LNCAP (cell line): ENCODE measurements around the gene MIDN.

ENCODE experiments used
- TF ChIP-seq, protein P1 (sequence below): fragments of 450-650 bp; IDR thresholded peaks from 2 replicates; pipeline ENCODE4 v1.5.1; 2017; ENCODE audit warnings: mild to moderate bottlenecking

The MIDN gene

DNA sequence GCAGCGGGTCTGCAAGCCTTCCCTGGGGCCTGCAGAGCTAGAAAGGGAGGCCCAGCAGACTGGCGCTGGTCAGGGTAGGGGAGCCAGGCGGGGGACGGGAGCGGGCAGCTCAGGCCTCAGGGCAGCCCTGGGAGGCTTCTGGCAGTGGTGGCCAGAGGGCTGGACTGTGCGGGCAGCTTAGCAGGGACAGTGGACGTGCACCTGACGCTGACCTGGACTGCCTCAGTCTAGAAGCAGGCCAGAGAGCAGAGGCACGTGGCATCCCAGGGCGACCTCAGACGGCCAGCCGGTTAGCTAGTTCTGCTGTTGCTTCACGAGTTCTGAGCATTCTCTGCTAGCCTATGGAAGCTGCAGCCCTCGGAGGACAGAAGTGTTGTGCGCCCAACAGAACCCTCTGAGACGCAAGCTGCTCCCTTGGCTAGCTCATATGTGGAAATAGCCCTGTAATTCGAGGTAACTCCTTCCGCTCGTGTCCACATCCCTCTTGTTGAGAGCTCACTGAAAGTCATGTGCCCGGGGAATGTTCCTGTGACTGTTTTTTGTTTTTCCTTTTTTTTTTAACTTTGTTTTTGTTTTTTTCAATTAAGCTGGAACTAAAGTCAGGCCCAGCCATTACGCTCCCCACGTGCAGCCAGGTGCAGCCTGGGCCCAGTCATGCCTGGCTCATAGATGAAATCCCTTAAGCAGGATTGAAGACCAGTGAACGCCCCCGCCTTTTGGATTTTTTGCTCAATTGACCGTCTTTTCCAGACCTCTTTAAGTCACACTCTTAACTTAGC, 25.1 kb downstream of the MIDN start:
- TF ChIP-seq, protein P1, sequence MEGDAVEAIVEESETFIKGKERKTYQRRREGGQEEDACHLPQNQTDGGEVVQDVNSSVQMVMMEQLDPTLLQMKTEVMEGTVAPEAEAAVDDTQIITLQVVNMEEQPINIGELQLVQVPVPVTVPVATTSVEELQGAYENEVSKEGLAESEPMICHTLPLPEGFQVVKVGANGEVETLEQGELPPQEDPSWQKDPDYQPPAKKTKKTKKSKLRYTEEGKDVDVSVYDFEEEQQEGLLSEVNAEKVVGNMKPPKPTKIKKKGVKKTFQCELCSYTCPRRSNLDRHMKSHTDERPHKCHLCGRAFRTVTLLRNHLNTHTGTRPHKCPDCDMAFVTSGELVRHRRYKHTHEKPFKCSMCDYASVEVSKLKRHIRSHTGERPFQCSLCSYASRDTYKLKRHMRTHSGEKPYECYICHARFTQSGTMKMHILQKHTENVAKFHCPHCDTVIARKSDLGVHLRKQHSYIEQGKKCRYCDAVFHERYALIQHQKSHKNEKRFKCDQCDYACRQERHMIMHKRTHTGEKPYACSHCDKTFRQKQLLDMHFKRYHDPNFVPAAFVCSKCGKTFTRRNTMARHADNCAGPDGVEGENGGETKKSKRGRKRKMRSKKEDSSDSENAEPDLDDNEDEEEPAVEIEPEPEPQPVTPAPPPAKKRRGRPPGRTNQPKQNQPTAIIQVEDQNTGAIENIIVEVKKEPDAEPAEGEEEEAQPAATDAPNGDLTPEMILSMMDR = no peak

DNA sequence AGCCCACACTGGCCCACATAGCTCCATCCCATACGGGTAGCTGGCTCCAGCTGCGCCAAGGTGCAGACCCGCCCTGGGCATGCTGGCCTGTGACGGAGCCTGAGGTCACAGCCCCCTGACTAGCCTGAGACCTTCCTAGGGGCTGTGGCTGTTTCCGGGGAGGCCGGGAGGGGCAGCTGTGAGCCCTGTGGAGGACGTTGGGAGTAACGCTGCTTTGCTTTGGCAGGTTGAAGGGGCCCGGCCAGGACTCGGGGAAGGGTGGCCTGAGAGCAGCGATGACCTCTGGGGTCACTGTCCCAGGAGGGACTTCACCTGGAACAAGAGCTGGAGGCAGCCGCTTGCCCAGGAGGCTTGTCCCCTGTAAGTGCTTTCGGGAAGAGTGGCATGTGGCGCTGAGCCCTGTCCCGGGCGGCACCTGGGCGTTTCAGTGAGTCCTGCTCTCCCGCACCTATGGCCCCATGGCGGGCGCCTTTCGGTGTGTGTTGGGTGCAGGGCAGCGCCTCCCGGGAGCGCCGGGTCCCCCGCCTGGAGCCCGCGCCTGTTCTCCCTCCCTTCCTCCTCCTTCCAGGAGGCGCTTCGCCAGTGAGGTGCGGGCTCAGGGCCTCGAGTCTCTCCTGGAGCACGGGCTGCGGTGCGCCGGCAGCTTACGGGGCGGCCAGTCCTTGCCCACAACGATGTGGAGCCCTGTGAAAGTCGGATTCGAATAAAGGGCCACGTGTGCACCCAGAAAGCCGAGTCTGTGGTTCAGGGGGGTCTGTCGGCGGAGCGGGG, 25.9 kb downstream of the MIDN start:
- TF ChIP-seq, protein P1 = no peak

DNA sequence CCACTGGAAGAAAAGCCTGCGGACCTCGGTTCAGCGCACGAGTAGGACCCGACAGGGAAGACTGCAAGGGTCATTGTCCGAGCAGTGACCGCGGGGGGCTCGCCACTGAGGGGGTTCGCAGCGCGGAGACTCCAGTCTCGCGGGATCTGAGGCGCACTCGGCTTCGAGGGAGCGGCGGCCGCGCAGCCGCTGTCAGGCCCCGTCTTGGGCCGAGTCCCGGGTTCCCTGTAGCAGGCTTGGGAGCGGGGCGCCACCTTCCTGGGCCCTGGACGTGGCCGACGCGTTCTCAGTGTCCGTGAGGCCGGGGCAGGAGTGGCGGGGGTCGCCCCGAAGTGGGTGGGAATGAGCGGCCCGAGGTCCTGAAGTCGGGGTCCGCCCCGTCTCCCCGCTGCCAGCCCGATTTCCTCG, 26.5 kb downstream of the MIDN start:
- TF ChIP-seq, protein P1 = no peak

GRCh38 chr19:1275260-1275975, 27.0 kb downstream of the MIDN start, which contains the start of gene FAM174C:
FAM174C (plus strand) TSS chr19:1275530; CDS start chr19:1275550, 20 bp downstream.
- TF ChIP-seq, protein P1 = no peak

DNA sequence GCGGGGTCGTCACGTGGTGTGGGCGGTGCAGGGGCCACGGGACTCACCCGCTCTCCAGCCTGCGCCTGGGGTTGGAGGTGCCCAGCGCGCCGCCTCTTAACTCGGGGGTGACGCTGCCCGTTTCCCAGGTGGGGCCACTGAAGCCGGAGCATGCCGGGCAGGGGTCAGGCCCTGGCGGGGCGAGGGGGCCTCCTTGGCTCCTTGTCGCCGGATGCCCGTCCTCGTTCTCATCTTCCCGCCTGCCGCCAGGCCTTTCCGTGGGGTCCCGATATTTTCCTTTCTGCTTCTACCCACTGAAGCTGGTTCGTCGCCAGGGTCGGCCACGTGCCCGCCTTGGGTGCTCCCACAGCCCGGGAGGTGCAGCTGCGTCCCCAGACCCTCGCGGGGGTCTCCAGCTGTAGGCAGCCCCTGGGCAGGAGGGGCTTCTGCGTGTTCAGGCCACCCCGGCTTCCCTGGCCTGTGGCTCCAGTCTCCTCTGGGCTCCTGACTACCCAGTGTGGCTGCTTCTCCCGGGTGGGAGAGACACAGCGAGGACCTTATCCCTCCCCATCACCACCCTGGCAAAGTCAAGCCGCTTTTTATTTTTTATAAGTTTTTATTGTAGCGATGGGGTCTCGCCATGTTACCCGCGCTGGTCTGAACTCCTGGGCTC, 27.7 kb downstream of the MIDN start:
- TF ChIP-seq, protein P1 = no peak

GRCh38 chr19:1276628-1277022, 28.2 kb downstream of the MIDN start:
- TF ChIP-seq, protein P1 = no peak

DNA sequence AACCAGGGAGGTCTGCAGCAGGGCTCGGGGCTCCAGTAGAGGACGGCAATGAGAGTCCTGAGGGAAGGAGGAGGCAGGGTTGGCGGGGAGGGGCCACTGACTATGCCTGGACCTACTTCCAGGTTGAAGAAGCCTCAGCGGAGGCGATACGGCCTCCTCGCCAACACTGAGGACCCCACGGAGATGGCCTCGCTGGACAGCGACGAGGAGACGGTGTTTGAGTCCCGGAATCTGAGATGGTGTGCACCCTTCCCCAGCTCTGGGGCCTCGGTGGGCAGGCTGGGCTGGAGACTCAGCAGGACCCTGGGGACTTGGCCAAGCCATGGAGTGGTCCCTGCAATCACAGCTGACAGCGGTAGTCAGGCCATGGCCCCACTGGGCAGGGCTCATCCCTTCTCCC, 28.7 kb downstream of the MIDN start:
- TF ChIP-seq, protein P1 = no peak
